ENCODE data around the gene TNFRSF13B. TPM values are rescaled to one million over a fixed set of nuclear protein-coding genes. Genes with fewer than 3 reads are reported as not detected.

Gene TNFRSF13B
- total RNA-seq, 3 donors from 2014 or later = 0.80 to 2.9 TPM; not detected in 1

DNA sequence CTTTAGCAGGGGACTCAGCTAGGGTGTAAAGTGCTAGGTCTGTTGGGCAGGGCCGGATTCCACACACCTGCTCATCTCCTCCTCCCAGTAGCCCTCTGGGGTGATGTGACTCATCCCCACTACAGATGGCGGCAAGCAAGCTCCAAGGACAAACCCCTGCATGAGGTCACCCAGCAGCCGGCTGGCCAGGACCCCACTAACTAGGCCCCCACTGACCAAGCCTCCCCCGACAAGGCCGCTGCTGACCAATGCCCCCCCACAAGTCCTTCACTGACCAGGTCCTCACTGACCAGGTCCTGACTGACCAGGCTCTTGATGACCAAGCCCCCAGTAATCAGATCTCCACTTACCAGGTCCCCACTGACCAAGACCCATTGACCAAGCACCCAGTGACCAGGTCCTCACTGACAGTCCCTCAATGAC, 36.7 kb downstream of the TNFRSF13B start:
- peak in 1 of 2 donors; percentile 19 for DNase-seq (ENCODE audit: low spot score in 2 of 2)
- H3K36me3 ChIP-seq = no peaks in the 10 kb centered on the region
- H3K9me3 ChIP-seq = no peaks in the 10 kb centered on the region
- H3K4me3 ChIP-seq = no peak overlapping the region
- H3K27me3 ChIP-seq = no peaks in the 10 kb centered on the region
- no peak for TF ChIP-seq POLR2A (IDR thresholded peaks at IDR 0.05)
- no peak for TF ChIP-seq POLR2AphosphoS5 (IDR thresholded peaks at IDR 0.05)
- TF ChIP-seq CTCF (IDR thresholded peaks at IDR 0.05) = no peak
- no peak overlapping the region for H3K27ac ChIP-seq
- H3K4me1 ChIP-seq = no peaks in the 10 kb centered on the region
- intact Hi-C loops (cut with DNase I; ENCODE audit: low total_unique reads) = no loop called here

DNA sequence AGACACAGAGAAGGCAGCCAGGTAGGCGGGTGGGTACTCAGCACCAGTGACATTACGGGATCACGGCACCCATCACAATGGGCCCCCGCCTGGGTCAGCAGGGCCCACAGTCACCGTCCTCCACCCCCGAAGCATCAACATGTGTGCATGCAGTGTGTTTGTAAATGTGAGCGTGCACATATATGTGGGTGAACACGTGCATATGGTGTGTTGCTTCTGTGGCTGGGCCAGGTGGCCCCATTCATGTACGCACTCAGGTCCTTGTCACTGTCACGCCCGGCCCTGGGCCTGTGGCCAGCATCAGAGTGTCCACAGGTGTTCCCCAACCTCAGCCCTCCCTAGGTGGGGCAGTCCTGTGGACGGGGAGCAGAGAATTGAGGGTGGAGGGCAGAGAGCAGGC, 37.1 kb downstream of the TNFRSF13B start:
- no peaks in the 10 kb centered on the region for H3K27me3 ChIP-seq
- no peaks in the 10 kb centered on the region for H3K4me1 ChIP-seq
- H3K36me3 ChIP-seq = no peaks in the 10 kb centered on the region
- peak in 1 of 2 donors; percentile 46 for DNase-seq (ENCODE audit: low spot score in 2 of 2)
- no peaks in the 10 kb centered on the region for H3K9me3 ChIP-seq
- intact Hi-C loops (cut with DNase I; ENCODE audit: low total_unique reads) = no loop called here
- no peak overlapping the region for H3K4me3 ChIP-seq
- TF ChIP-seq POLR2A (IDR thresholded peaks at IDR 0.05) (no peak), CTCF (IDR thresholded peaks at IDR 0.05) (no peak), POLR2AphosphoS5 (IDR thresholded peaks at IDR 0.05) (no peak)
- H3K27ac ChIP-seq = no peak overlapping the region

GRCh38 chr17:16934133-16934795, 37.7 kb downstream of the TNFRSF13B start:
- intact Hi-C loops (cut with DNase I; ENCODE audit: low total_unique reads) = no loop called here

GRCh38 chr17:16933317-16934132, 38.4 kb downstream of the TNFRSF13B start:
- Histone ChIP-seq H3K27me3 (no peaks in the 10 kb centered on the region), H3K36me3 (no peaks in the 10 kb centered on the region), H3K9me3 (no peaks in the 10 kb centered on the region), H3K4me3 (no peak overlapping the region), H3K27ac (no peak overlapping the region), H3K4me1 (no peaks in the 10 kb centered on the region)
- TF ChIP-seq POLR2A (IDR thresholded peaks at IDR 0.05) = no peak
- DNase-seq (ENCODE audit: low spot score in 2 of 2) = peak in 1 of 2 donors; percentile 38
- intact Hi-C loops (cut with DNase I; ENCODE audit: low total_unique reads) = no loop called here

More at GRCh38 chr17:16934133-16934795, 37.7 kb downstream of the TNFRSF13B start:
- Histone ChIP-seq H3K9me3 (no peaks in the 10 kb centered on the region), H3K4me1 (no peaks in the 10 kb centered on the region), H3K36me3 (no peaks in the 10 kb centered on the region), H3K27me3 (no peaks in the 10 kb centered on the region), H3K4me3 (no peak overlapping the region), H3K27ac (no peak overlapping the region)
- TF ChIP-seq POLR2AphosphoS5 (IDR thresholded peaks at IDR 0.05) (no peak), CTCF (IDR thresholded peaks at IDR 0.05) (no peak), POLR2A (IDR thresholded peaks at IDR 0.05) (no peak)
- DNase-seq (ENCODE audit: low spot score in 2 of 2) = peak in 1 of 2 donors; percentile 39

- no peak overlapping the region for H3K27ac ChIP-seq
- no peaks in the 10 kb centered on the region for H3K36me3 ChIP-seq
- no peaks in the 10 kb centered on the region for H3K27me3 ChIP-seq
- TF ChIP-seq CTCF (IDR thresholded peaks at IDR 0.05) = no peak
- H3K9me3 ChIP-seq = no peaks in the 10 kb centered on the region
- intact Hi-C loops (cut with DNase I; ENCODE audit: low total_unique reads) = no loop called here
- H3K4me3 ChIP-seq = no peak overlapping the region
- H3K4me1 ChIP-seq = no peaks in the 10 kb centered on the region
- DNase-seq (ENCODE audit: low spot score in 2 of 2) = no peak
Observed at GRCh38 chr17:16932611-16933010, 39.3 kb downstream of the TNFRSF13B start.
